H9 (cell line): Measurements from ENCODE around the gene POLA1. TPM values are rescaled to one million over a fixed set of nuclear protein-coding genes. Genes with fewer than 3 reads are reported as not detected.

Experiments used
- DNase-seq: peaks from one replicate; pipeline ENCODE4 v3.0.0-alpha.2; 2017
- H2AFZ ChIP-seq: one replicate; pipeline ENCODE4 v1.6.1; 2013; ENCODE audit warnings: mild to moderate bottlenecking, low read length, control low read depth, moderate library complexity
- H2AK5ac ChIP-seq: 2 replicates; pipeline ENCODE4 v1.6.1; 2013; ENCODE audit warnings: low read length, control low read depth, mixed read lengths; ENCODE audit not compliant: insufficient read length
- H2BK120ac ChIP-seq: one replicate; pipeline ENCODE4 v1.6.1; 2013; ENCODE audit warnings: low read depth, mild to moderate bottlenecking, low read length, control low read depth, inconsistent platforms; ENCODE audit not compliant: poor library complexity, severe bottlenecking
- H2BK12ac ChIP-seq: 2 replicates; pipeline ENCODE4 v1.6.1; 2013; ENCODE audit warnings: low read length, control low read depth, mixed read lengths, low read depth; ENCODE audit not compliant: insufficient read length
- H2BK15ac ChIP-seq: 2 replicates; pipeline ENCODE4 v1.6.1; 2013; ENCODE audit warnings: low read depth, low read length, control low read depth
- H2BK20ac ChIP-seq: one replicate; pipeline ENCODE4 v1.6.1; 2013; ENCODE audit warnings: low read depth, mild to moderate bottlenecking, low read length, control low read depth, inconsistent platforms; ENCODE audit not compliant: poor library complexity, severe bottlenecking
- H2BK5ac ChIP-seq: 2 replicates; pipeline ENCODE4 v1.6.1; 2013; ENCODE audit warnings: low read length, control low read depth, mixed read lengths; ENCODE audit not compliant: insufficient read length
- H3K14ac ChIP-seq: 2 replicates; pipeline ENCODE4 v1.6.1; 2013; ENCODE audit warnings: low read length, control low read depth; ENCODE audit not compliant: insufficient read depth
- H3K18ac ChIP-seq: 2 replicates; pipeline ENCODE4 v1.6.1; 2013; ENCODE audit warnings: low read depth, mild to moderate bottlenecking, mixed read lengths, low read length, control low read depth; ENCODE audit not compliant: insufficient read length
- H3K23ac ChIP-seq: 2 replicates; pipeline ENCODE4 v1.6.1; 2013; ENCODE audit warnings: low read length, control low read depth, mixed read lengths, low read depth; ENCODE audit not compliant: insufficient read length
- H3K23me2 ChIP-seq: 2 replicates; pipeline ENCODE4 v1.6.1; 2013; ENCODE audit warnings: low read depth, mild to moderate bottlenecking, mixed read lengths, low read length, control low read depth; ENCODE audit not compliant: insufficient read length, poor library complexity, severe bottlenecking
- H3K27ac ChIP-seq: 2 replicates; pipeline ENCODE4 v1.5.1; 2013; ENCODE audit warnings: low read length, control low read depth, mixed read lengths, low read depth; ENCODE audit not compliant: insufficient read length
- H3K27me3 ChIP-seq: 2 replicates; pipeline ENCODE4 v1.6.1; 2013; ENCODE audit warnings: low read length, control low read depth, inconsistent platforms; ENCODE audit not compliant: insufficient read depth
- H3K4ac ChIP-seq: 2 replicates; pipeline ENCODE4 v1.6.1; 2013; ENCODE audit warnings: low read depth, mild to moderate bottlenecking, control low read depth, inconsistent platforms, low read length, moderate library complexity
- H3K4me1 ChIP-seq: 2 replicates; pipeline ENCODE4 v1.6.1; 2013; ENCODE audit warnings: low read length, control low read depth, inconsistent platforms; ENCODE audit not compliant: insufficient read depth
- H3K4me2 ChIP-seq: 2 replicates; pipeline ENCODE4 v1.6.1; 2013; ENCODE audit warnings: low read length, control low read depth, mixed read lengths; ENCODE audit not compliant: insufficient read length, insufficient read depth
- H3K56ac ChIP-seq: 2 replicates; pipeline ENCODE4 v1.6.1; 2013; ENCODE audit warnings: low read depth, mild to moderate bottlenecking, mixed read lengths, low read length, control low read depth; ENCODE audit not compliant: insufficient read length
- H3K79me1 ChIP-seq: 2 replicates; pipeline ENCODE4 v1.6.1; 2013; ENCODE audit warnings: low read depth, mild to moderate bottlenecking, moderate library complexity, low read length, control low read depth, inconsistent platforms; ENCODE audit not compliant: insufficient read depth, poor library complexity, severe bottlenecking
- H3K79me2 ChIP-seq: 2 replicates; pipeline ENCODE4 v1.6.1; 2013; ENCODE audit warnings: low read length, control low read depth, inconsistent platforms; ENCODE audit not compliant: insufficient read depth
- H3K9ac ChIP-seq: 2 replicates; pipeline ENCODE4 v1.6.1; 2013; ENCODE audit warnings: low read length, control low read depth, mixed read lengths; ENCODE audit not compliant: insufficient read length; ENCODE audit errors: extremely low read depth
- H3K9me3 ChIP-seq: one replicate; pipeline ENCODE4 v1.6.1; 2013; ENCODE audit warnings: low read depth, low read length, inconsistent platforms; ENCODE audit not compliant: control insufficient read depth
- H3T11ph ChIP-seq: one replicate; pipeline ENCODE4 v1.6.1; 2013; ENCODE audit warnings: mild to moderate bottlenecking, low read length, control low read depth, inconsistent platforms
- H4K20me1 ChIP-seq: one replicate; pipeline ENCODE4 v1.6.1; 2013; ENCODE audit not compliant: control insufficient read depth, insufficient read length, insufficient read depth
- H4K5ac ChIP-seq: 2 replicates; pipeline ENCODE4 v1.6.1; 2013; ENCODE audit warnings: low read depth, mild to moderate bottlenecking, mixed read lengths, low read length, control low read depth; ENCODE audit not compliant: insufficient read length
- H4K8ac ChIP-seq: replicated peaks from 2 replicates; pipeline ENCODE4 v1.6.1; 2013; ENCODE audit warnings: low read length, control low read depth, mixed read lengths, low read depth; ENCODE audit not compliant: insufficient read length
- H4K91ac ChIP-seq: 2 replicates; pipeline ENCODE4 v1.6.1; 2013; ENCODE audit warnings: low read depth, mild to moderate bottlenecking, moderate library complexity, mixed read lengths, low read length, control low read depth; ENCODE audit not compliant: insufficient read length
- H3K27ac Mint-ChIP-seq, 3 experiments: 2 replicates in 2 of 3; 3 replicates in 1 of 3; pipeline ENCODE4 v1.8.0; 2020 to 2021; ENCODE audit warnings: mixed read lengths in 3 of 3, mild to moderate bottlenecking in 1 of 3, moderate library complexity in 1 of 3
- H3K27me3 Mint-ChIP-seq: 2 replicates; pipeline ENCODE4 v1.8.0; 2021; ENCODE audit warnings: low read depth, mild to moderate bottlenecking, moderate library complexity, mixed read lengths
- H3K36me3 Mint-ChIP-seq, 3 experiments: 2 replicates in 2 of 3; 3 replicates in 1 of 3; pipeline ENCODE4 v1.8.0; 2020 to 2021; ENCODE audit warnings: low read depth in 3 of 3, mixed read lengths in 3 of 3; ENCODE audit not compliant: insufficient read depth in 1 of 3
- H3K4me1 Mint-ChIP-seq, 2 experiments: 2 replicates each; pipeline ENCODE4 v1.8.0; 2020; ENCODE audit warnings: mixed read lengths in 2 of 2
- H3K4me3 Mint-ChIP-seq, 2 experiments: 2 replicates in 1 of 2; 3 replicates in 1 of 2; pipeline ENCODE4 v1.8.0; 2020 to 2021; ENCODE audit warnings: mild to moderate bottlenecking in 2 of 2, mixed read lengths in 2 of 2, moderate library complexity in 1 of 2
- H3K9me3 Mint-ChIP-seq, 2 experiments: 2 replicates in 1 of 2; 3 replicates in 1 of 2; pipeline ENCODE4 v1.8.0; 2020; ENCODE audit warnings: mild to moderate bottlenecking in 2 of 2, mixed read lengths in 2 of 2, moderate library complexity in 1 of 2
- CTCF ChIP-seq: fragments of 200-600 bp; sonication (generic); conservative IDR thresholded peaks from 3 replicates; pipeline ENCODE4 v1.8.0; 2021; ENCODE audit warnings: antibody characterized with exemption, mild to moderate bottlenecking
- WGBS: extraction: QIAGEN DNeasy Blood & Tissue Kit; methylation state at CpG from one replicate; pipeline ENCODE4 v1.1.7; 2013; ENCODE audit warnings: missing lambda C conversion rate, low lambda C conversion rate, mixed read lengths; ENCODE audit not compliant: insufficient read length; ENCODE audit errors: extremely low coverage; 5-methylcytosine and 5-hydroxymethylcytosine counted together
- total RNA-seq: library from RNA; stranded (reverse); gene quantifications from 2 replicates; pipeline ENCODE4 v1.2.1, GENCODE V29; 2021

The POLA1 gene
- total RNA-seq, 1 experiment from 2014 or later, result 60.2 TPM

- WGBS, result no CpG with 5 or more reads among the region's 3 CpGs
These were observed 225.0 kb downstream of the POLA1 start for GRCh38 chrX:24918715-24919114.

More at GRCh38 chrX:24918715-24919114, 225.0 kb downstream of the POLA1 start:
- no peak overlapping the region for H4K5ac ChIP-seq
- peaks cover 3% of the 10 kb centered on the region; the same call in 1 of the 2 replicates for H3K4me1 ChIP-seq
- H4K20me1 ChIP-seq, result no peaks in the 10 kb centered on the region
- no peak overlapping the region for H4K91ac ChIP-seq
- no peak overlapping the region for H2AFZ ChIP-seq
- peaks cover 26 to 33% of the 10 kb centered on the region in 2 experiments for H3K4me1 Mint-ChIP-seq
- H3K79me1 ChIP-seq, result no peaks in the 10 kb centered on the region
- H3K4ac ChIP-seq, result no peak overlapping the region
- no peak overlapping the region for H3K27ac ChIP-seq
- no peak overlapping the region for H2BK5ac ChIP-seq
- H3T11ph ChIP-seq, result no peak overlapping the region
- H3K23me2 ChIP-seq, result no peaks in the 10 kb centered on the region
- no peak overlapping the region for H2AK5ac ChIP-seq
- no peaks in the 10 kb centered on the region for H3K9me3 Mint-ChIP-seq
- H3K4me2 ChIP-seq, result peak overlapping the region; percentile 19
- peak overlapping the region in 2 of 3 experiments; percentile 0 to 37; a peak in 3 of 7 replicates for H3K27ac Mint-ChIP-seq
- no peak overlapping the region for H2BK20ac ChIP-seq
- no peaks in the 10 kb centered on the region for H3K27me3 Mint-ChIP-seq
- no peak overlapping the region for H3K14ac ChIP-seq
- no peak for DNase-seq
- no peak overlapping the region for H3K56ac ChIP-seq
- no peaks in the 10 kb centered on the region for H3K9me3 ChIP-seq
- no peak for TF ChIP-seq CTCF
- no peaks in the 10 kb centered on the region for H3K79me2 ChIP-seq
- H3K27me3 ChIP-seq, result no peaks in the 10 kb centered on the region
- no peak overlapping the region for H2BK120ac ChIP-seq
- no peak overlapping the region for H2BK15ac ChIP-seq
- H3K23ac ChIP-seq, result no peak overlapping the region
- H3K4me3 Mint-ChIP-seq, result no peak overlapping the region
- H4K8ac ChIP-seq, result no peak overlapping the region
- H3K9ac ChIP-seq, result no peak overlapping the region
- no peak overlapping the region for H2BK12ac ChIP-seq
- peaks cover 0 to 2% (median 1%) of the 10 kb centered on the region in 3 experiments; a peak in 1 of 7 replicates for H3K36me3 Mint-ChIP-seq
- H3K18ac ChIP-seq, result no peak overlapping the region
